H7 (cell line): ENCODE measurements around the gene ABHD17C. TPM values are rescaled to one million over a fixed set of nuclear protein-coding genes. Genes with fewer than 3 reads are reported as not detected.

Experiments
- DNase-seq: peaks from one replicate; pipeline ENCODE4 v3.0.0; 2012
- H3K27me3 ChIP-seq: 2 replicates; pipeline ENCODE4 v1.6.0; 2011; ENCODE audit warnings: mild to moderate bottlenecking, low read length; ENCODE audit not compliant: control insufficient read depth, insufficient read depth
- H3K36me3 ChIP-seq: replicated peaks from 2 replicates; pipeline ENCODE4 v1.5.1; 2011; ENCODE audit warnings: low read length; ENCODE audit not compliant: control insufficient read depth, insufficient read depth
- H3K4me3 ChIP-seq: 2 replicates; pipeline ENCODE4 v1.5.1; 2011; ENCODE audit warnings: low read depth, mild to moderate bottlenecking, control low read depth, low read length, moderate library complexity; ENCODE audit not compliant: insufficient read depth
- total RNA-seq: library from RNA; depleted of rRNA; stranded (reverse); fragments of >200 nt; shearing (Covaris generic); gene quantifications from 2 replicates; pipeline ENCODE4 v1.2.3, GENCODE V29; 2014

ABHD17C gene
- total RNA-seq, 1 experiment from 2014 or later: 7.2 TPM

DNA sequence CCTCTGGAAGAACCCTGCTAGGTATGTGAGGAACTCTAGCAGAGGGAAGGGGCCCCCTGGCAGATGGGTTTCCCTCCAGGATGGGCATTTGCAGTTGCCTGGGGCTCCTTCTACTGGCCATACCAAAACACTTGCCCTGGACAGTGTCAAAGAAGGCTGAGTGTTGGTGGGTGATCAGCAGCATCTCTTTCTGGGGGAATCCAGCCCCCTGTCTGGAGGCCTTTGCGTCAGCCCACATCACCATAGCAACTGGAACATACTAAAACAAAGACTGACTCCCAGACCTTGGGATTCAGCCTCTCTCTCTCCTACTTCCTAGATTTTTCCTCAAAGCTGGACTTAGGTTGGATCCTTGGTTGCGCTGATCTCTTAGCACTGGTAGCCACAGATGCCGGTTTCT is 92.2 kb downstream of the ABHD17C start:
- no peak overlapping the region for H3K4me3 ChIP-seq
- no peaks in the 10 kb centered on the region for H3K27me3 ChIP-seq
- peak; percentile 61 for DNase-seq
- no peaks in the 10 kb centered on the region for H3K36me3 ChIP-seq

DNA sequence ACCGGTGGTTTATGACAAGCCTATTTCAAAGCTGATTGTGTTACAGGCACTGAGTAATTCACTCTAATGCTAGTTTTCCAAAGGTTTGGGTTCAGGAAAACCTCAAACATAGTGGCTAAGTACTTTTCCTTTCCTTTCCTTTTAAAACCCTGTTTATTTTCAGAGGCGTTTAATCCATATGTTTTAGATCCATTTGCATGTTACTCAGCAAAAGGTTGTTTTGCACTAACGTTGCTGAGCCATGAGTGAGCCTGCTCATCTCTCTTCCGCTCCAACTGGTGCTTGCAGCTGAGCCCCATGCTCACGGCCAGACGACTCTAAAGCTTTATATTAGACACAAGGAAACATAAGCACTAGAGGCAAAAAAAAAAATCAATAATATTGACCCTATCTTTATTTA is 93.4 kb downstream of the ABHD17C start:
- no peaks in the 10 kb centered on the region for H3K36me3 ChIP-seq
- no peak for DNase-seq
- no peak overlapping the region for H3K4me3 ChIP-seq
- no peaks in the 10 kb centered on the region; the same call in 1 of the 2 replicates for H3K27me3 ChIP-seq

DNA sequence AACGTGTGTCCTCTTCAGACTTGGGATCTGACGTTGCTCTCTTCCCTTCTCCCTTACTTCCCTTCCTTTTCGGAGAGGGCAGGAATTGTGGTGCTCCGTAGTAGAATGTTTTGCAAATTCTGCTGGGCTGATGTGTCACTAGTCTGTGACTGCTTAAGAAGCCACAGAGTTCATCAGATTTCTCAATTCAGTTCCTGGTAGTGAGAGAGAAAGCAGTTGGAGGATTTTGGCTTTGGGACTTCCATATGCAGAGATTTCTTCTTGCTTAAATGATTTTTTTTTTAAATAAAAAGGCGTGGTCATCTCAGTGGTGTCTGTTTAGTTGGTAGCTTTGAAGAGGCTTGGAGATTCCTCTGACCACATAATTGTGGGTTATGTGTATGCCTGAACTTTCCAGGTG is 94.2 kb downstream of the ABHD17C start:
- Histone ChIP-seq H3K4me3 (no peak overlapping the region), H3K36me3 (no peaks in the 10 kb centered on the region), H3K27me3 (no peaks in the 10 kb centered on the region; the same call in 1 of the 2 replicates)
- DNase-seq: no peak

DNA sequence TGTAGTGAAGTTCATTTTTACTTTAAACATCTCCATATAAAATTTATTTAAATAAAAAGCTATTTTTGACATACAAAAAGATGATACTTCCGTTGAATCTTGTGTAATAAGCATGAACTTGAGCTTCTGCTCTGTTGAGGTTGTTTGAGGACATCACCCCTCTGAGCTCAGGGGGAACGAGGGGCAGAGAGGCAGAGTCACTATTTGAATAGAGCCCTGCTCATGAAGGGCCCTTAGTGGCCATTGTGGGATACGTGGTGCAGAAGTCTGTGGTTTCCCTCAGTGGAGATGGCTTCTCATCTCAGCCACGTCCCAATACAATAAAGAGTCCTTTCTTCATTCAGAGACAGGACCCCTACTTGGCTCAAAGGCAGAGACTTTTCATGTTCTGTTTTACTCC is 94.7 kb downstream of the ABHD17C start:
- Histone ChIP-seq H3K36me3 (no peaks in the 10 kb centered on the region), H3K27me3 (no peaks in the 10 kb centered on the region; the same call in 1 of the 2 replicates), H3K4me3 (no peak overlapping the region)
- DNase-seq: no peak

DNA sequence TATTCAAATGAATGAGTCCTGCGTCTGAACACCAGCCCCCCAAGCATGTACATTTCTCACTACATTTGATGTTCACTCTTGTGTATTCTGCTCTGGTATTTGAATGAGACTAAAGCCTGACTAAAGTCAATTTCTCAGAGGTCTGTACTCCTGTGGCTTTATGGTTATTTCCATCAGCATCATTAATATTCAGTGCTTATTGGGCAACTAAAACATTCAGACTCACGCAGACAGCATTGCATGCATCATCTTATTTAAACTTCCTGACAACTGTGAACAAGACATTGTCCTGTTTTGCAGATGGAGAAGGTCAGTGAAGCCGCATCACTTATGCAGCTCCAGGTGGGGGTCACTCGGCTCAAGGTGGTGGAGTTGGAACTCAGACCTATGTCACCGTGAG is 95.1 kb downstream of the ABHD17C start:
- no peak for DNase-seq
- Histone ChIP-seq H3K36me3 (no peaks in the 10 kb centered on the region), H3K27me3 (no peaks in the 10 kb centered on the region; the same call in 1 of the 2 replicates), H3K4me3 (no peak overlapping the region)

DNA sequence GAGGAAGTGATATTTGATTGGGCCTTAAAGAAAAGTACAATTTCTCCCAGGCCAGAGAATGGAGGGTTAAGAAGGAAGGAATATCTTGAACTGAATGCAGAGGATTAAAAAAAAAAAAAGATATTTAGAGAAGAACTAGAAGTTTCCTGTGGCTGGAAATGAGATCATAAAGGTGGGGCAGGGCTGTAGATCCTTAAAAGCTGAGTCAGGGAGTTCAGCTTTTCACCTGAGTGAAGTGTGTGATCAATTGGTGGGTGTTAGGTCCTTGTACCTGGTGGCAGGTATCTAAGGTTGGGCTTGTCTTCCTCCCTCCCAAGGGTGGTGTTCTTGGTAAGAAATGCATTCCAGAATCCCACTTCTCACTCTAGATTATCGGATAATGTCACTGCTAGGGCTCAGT is 95.9 kb downstream of the ABHD17C start:
- DNase-seq: no peak
- Histone ChIP-seq H3K27me3 (no peaks in the 10 kb centered on the region; the same call in 1 of the 2 replicates), H3K36me3 (no peaks in the 10 kb centered on the region), H3K4me3 (no peak overlapping the region)

DNA sequence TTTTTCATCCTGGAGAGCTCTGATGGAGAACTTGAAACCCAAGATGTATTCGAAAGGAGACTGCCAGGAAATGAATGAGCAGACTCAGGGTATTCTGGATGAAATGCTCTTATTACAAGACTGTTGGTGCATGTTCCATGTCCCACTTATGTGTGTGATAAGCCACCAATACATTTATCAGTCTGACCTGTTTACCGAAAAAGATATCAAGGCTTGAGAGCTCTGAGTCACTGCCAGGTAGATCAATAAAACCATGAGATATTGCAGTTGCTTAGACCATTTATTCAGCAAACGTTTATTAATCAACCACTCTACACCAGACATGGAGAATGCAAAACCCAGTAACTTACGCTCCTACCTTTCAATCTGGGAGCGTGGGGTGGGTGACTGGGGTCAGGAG is 101.3 kb downstream of the ABHD17C start:
- H3K36me3 ChIP-seq: no peaks in the 10 kb centered on the region
- H3K4me3 ChIP-seq: no peak overlapping the region
- no peaks in the 10 kb centered on the region; the same call in 1 of the 2 replicates for H3K27me3 ChIP-seq
- no peak for DNase-seq

DNA sequence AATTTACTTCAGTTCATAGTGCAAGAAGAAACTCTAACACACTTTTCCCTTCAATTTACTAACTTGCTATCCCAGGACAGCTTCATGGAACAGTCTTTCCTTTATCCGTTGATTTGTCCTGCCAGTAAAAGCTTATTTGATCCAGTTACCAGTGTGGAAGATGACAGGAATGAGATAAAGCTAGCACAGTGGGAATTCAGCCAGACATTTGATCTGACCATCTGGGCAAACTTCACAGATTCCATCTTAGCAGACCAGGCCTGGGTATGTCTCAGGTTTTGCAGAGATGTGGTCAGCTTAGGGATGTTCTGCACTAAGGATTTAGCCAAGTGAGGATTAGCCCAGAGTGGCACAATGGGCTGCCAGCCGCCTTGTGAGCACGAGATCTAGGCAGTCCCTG is 103.8 kb downstream of the ABHD17C start:
- no peak for DNase-seq
- Histone ChIP-seq H3K4me3 (no peak overlapping the region), H3K36me3 (no peaks in the 10 kb centered on the region), H3K27me3 (no peaks in the 10 kb centered on the region)

DNA sequence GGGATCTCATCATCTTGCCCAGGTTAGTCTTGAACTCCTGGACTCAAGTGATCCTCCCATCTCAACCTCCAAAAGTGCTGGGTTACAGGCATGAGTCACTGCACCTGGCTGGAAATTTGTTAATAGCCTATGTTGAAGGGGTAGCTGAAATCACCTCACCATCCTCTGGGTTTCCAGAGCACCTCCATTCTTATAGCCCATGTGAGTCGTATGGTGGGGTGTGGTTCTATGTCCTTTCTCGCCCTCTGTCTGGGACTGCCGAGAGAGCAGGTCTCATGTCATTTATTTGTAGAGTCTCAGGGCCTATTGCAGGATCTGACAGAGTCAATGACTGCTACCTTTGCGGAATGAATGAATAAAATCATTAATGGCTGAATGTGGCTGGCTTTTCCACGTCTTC is 105.0 kb downstream of the ABHD17C start:
- no peaks in the 10 kb centered on the region for H3K27me3 ChIP-seq
- no peak overlapping the region for H3K4me3 ChIP-seq
- DNase-seq: no peak
- H3K36me3 ChIP-seq: no peaks in the 10 kb centered on the region

DNA sequence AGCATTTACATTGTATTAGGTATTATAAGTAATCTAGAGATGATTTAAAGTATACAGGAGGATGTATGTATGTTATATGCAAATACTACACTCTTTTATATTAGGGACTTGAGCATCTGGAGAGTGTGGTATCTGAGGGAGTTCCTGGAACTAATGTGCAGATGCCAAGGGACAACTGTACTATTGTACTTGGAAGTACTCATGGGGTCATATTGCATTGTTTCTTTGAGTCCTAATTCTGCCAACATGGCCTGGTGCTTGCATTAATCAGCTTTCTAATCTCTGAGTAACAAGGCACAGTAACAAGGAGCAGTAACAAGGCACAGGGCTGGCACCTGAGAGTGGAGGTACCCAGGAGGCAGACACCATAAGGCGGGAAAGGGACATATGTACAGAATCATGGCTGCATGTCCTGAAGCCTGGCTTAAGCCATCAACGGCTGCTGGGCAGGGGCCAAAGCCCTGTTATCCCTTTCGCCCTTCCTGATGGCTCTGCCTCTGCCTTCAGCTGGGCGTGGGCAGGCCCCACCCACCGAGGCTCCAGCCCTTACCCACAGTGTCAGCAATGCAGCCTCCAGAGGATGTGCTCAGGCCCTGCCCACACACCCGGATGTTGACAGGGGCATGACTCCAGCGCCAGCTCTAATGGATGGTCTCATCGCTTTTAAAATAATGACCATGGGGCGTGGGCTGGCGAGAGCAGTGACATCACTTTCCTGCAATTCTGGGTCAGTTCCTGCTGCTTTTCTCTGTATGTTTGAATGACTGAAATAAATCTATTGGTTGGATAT is 107.0 kb downstream of the ABHD17C start:
- H3K4me3 ChIP-seq: no peak overlapping the region
- DNase-seq: no peak
- H3K36me3 ChIP-seq: no peaks in the 10 kb centered on the region
- H3K27me3 ChIP-seq: no peaks in the 10 kb centered on the region

DNA sequence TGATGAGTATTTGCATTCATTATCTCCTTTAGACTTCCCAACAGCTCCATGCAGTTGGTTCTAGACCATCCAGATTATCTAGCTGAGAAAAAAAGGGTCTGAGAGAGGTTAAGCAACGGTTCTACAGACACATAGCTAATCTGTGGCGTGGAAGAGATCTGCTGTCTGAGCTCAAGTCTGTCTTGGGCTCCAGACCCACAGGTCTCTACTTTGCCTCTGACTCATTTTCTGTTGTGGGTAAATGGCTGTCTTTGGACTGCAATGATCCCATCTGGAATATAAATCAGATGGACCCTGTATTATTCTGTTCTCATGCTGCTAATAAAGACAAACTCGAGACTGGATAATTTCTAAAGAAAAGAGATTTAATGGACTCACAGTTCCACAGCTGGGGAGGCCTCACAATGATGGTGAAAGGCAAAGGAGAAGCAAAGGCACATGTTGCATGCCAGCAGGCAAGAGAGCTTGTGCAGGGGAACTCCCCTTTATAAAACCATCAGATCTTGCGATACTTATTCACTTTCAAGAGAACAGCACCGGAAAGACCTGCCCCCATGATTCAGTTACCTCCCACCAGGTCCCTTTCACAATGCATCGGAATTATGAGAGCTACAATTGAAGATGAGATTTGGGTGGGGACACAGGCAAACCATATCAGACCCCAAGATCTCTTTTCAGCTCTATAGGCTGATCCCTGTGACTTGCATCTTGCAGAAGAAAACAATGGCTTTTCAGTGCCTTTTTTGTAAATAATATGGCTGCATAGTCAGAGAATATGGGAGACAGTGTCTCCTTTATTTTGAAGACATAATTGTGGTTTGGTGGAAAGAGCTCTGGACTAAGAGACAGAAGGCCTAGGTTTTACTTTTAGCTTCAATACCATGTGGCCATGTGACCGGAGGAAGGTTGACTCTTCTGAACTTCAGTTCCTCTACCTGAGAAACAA is 108.7 kb downstream of the ABHD17C start:
- Histone ChIP-seq H3K36me3 (no peaks in the 10 kb centered on the region), H3K27me3 (no peaks in the 10 kb centered on the region), H3K4me3 (no peak overlapping the region)
- DNase-seq: no peak

DNA sequence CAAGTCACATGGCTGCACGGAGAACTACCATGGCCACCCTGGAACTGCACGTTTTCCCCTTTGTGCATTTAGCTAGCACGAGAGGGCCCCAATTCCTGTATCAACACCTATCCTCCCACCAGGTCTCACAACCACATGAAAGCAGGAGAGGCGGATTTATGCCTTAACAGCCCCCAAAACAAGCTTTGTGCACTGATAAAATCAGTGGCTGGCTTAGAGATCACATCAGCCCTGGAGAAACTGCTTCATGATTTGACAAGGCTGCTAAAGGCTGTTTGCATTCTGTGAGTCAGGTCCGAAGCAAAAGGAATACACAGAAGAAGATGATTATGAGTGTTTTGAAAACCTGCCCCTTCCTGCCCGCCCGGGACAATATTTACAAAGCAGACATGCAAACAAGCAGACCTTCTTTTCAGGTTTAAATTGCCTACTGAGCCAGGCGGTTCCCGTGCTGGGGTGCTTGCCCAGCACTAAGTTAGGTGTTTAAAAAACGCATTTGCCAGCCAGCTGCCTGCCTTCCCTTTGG is 109.9 kb downstream of the ABHD17C start:
- Histone ChIP-seq H3K36me3 (no peaks in the 10 kb centered on the region), H3K4me3 (no peak overlapping the region), H3K27me3 (no peaks in the 10 kb centered on the region)
- peak; percentile 34 for DNase-seq
